ENCODE measurements around the gene TMEM132E.
"Not testable (repeated sequence)": the region's sequence is repeated elsewhere in the genome, so short reads cannot be mapped to it uniquely, and the experiment has no call there.

Gene TMEM132E

DNA sequence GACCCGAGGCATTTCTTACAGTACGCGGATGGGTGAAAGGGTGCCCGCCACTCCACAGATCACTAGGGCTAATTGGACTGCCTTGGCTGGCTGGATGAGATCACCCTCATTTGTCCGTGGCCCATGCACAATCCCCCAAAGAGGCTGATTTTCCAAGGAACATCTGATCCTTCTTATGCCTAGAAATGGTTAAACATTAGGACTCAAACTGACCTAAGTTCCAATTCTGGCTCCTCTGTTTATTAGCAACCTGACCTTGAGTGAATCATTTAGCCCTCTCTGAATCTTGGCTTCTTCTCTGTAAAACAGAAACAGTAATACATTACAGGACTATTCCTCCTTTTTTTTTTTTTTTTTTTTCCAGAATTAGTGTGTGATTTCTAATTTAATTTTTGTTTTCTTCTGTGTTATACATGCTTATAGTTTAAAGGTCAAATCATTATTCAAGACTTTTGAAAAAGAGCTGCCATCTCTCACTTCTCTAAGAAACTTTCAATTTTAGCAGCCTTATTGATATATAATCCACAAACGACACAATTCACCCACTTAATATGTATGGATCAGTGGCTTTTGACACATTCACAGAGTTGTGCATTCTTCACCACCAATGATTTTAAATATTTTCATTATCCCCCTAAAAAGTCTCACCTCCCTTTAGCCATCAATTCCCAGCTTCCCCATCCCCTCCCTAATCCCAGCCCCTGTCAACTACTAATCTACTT, 45.4 kb upstream of the TMEM132E start:
- TF ChIP-seq EZH2 (IDR thresholded peaks at IDR 0.05; ENCODE audit: borderline replicate concordance, low read length) = no peak
- TF ChIP-seq, protein P1, sequence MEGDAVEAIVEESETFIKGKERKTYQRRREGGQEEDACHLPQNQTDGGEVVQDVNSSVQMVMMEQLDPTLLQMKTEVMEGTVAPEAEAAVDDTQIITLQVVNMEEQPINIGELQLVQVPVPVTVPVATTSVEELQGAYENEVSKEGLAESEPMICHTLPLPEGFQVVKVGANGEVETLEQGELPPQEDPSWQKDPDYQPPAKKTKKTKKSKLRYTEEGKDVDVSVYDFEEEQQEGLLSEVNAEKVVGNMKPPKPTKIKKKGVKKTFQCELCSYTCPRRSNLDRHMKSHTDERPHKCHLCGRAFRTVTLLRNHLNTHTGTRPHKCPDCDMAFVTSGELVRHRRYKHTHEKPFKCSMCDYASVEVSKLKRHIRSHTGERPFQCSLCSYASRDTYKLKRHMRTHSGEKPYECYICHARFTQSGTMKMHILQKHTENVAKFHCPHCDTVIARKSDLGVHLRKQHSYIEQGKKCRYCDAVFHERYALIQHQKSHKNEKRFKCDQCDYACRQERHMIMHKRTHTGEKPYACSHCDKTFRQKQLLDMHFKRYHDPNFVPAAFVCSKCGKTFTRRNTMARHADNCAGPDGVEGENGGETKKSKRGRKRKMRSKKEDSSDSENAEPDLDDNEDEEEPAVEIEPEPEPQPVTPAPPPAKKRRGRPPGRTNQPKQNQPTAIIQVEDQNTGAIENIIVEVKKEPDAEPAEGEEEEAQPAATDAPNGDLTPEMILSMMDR (IDR thresholded peaks at IDR 0.05; ENCODE audit: low read length) = no peak
- Histone ChIP-seq H3K9ac (ENCODE audit: low read length) (no peak overlapping the region), H3K4me1 (ENCODE audit: insufficient read depth, low read length, severe bottlenecking) (no peaks in the 10 kb centered on the region), H3F3A (ENCODE audit: insufficient read depth, low read length) (no peaks in the 10 kb centered on the region), H3K4me3 (ENCODE audit: low read depth, low read length, poor library complexity, severe bottlenecking) (no peak overlapping the region), H3K36me3 (ENCODE audit: insufficient read depth, low read length) (no peaks in the 10 kb centered on the region), H2AFZ (ENCODE audit: low read length) (no peak overlapping the region), H3K9me2 (ENCODE audit: low read depth, low read length) (no peaks in the 10 kb centered on the region), H3K4me2 (ENCODE audit: low read length) (no peak overlapping the region), H3K27ac (ENCODE audit: low read depth, low read length, poor library complexity, severe bottlenecking) (no peak overlapping the region), H3K27me3 (ENCODE audit: insufficient read depth, low read length) (no peaks in the 10 kb centered on the region), H3K9me3 (ENCODE audit: low read length) (no peaks in the 10 kb centered on the region), H4K20me1 (ENCODE audit: insufficient read depth, low read length) (no peaks in the 10 kb centered on the region), H3K79me2 (ENCODE audit: insufficient read depth, low read length) (no peaks in the 10 kb centered on the region)

DNA sequence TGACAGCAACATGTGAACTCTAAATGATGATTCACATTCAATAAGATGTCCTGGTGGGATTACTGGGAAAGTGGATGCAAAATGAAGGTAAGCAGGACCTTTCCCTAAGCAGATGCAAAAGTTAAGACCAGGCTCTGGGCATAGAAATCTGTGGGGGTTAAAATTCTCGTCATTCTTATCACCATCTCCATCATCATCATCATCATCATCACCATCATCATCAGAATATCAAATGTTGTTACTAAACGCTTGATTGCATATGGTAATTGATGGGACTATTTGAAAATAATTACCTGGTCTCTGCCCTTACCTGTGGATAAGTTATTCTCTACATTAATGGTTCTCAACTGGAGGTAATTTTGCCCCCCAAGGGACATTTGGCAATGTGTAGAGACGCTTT, 41.9 kb upstream of the TMEM132E start:
- Histone ChIP-seq H3K79me2 (ENCODE audit: insufficient read depth, low read length) (no peaks in the 10 kb centered on the region), H2AFZ (ENCODE audit: low read length) (no peak overlapping the region), H3K4me1 (ENCODE audit: insufficient read depth, low read length, severe bottlenecking) (no peaks in the 10 kb centered on the region)

DNA sequence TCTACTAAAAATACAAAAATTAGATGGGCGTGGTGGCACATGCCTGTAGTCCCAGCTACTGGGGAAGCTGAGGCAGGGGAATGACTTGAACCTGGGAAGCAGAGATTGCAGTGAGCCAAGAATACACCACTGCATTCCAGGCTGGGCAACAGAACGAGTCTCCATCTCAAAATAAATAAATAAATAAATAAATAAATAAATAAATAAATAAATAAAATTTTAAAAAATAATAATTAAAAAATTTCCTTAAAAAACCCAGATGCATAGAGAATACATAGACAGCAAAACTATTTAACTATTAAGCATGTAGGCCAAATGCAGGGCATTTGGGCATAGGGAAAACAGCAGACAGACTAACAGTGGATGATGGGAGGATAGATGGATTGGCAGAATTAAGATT, 40.8 kb upstream of the TMEM132E start:
- not testable (repeated sequence) for H3K4me2 ChIP-seq (ENCODE audit: low read length); H2AFZ ChIP-seq (ENCODE audit: low read length); H3K36me3 ChIP-seq (ENCODE audit: insufficient read depth, low read length); H4K20me1 ChIP-seq (ENCODE audit: insufficient read depth, low read length); H3F3A ChIP-seq (ENCODE audit: insufficient read depth, low read length); H3K9me2 ChIP-seq (ENCODE audit: low read depth, low read length); H3K79me2 ChIP-seq (ENCODE audit: insufficient read depth, low read length); H3K27me3 ChIP-seq (ENCODE audit: insufficient read depth, low read length); H3K27ac ChIP-seq (ENCODE audit: low read depth, low read length, poor library complexity, severe bottlenecking); H3K4me3 ChIP-seq (ENCODE audit: low read depth, low read length, poor library complexity, severe bottlenecking); H3K4me1 ChIP-seq (ENCODE audit: insufficient read depth, low read length, severe bottlenecking); H3K9ac ChIP-seq (ENCODE audit: low read length); H3K9me3 ChIP-seq (ENCODE audit: low read length)

More for the DNA sequence above, 41.9 kb upstream of the TMEM132E start:
- Histone ChIP-seq H3K27ac (ENCODE audit: low read depth, low read length, poor library complexity, severe bottlenecking) (no peak overlapping the region), H3F3A (ENCODE audit: insufficient read depth, low read length) (no peaks in the 10 kb centered on the region), H3K9ac (ENCODE audit: low read length) (no peak overlapping the region), H3K9me2 (ENCODE audit: low read depth, low read length) (no peaks in the 10 kb centered on the region), H3K36me3 (ENCODE audit: insufficient read depth, low read length) (no peaks in the 10 kb centered on the region), H3K27me3 (ENCODE audit: insufficient read depth, low read length) (no peaks in the 10 kb centered on the region), H3K4me2 (ENCODE audit: low read length) (no peak overlapping the region), H4K20me1 (ENCODE audit: insufficient read depth, low read length) (no peaks in the 10 kb centered on the region), H3K9me3 (ENCODE audit: low read length) (no peaks in the 10 kb centered on the region), H3K4me3 (ENCODE audit: low read depth, low read length, poor library complexity, severe bottlenecking) (no peak overlapping the region)
- TF ChIP-seq, protein P1 (IDR thresholded peaks at IDR 0.05; ENCODE audit: low read length) = no peak
- no peak for TF ChIP-seq EZH2 (IDR thresholded peaks at IDR 0.05; ENCODE audit: borderline replicate concordance, low read length)

DNA sequence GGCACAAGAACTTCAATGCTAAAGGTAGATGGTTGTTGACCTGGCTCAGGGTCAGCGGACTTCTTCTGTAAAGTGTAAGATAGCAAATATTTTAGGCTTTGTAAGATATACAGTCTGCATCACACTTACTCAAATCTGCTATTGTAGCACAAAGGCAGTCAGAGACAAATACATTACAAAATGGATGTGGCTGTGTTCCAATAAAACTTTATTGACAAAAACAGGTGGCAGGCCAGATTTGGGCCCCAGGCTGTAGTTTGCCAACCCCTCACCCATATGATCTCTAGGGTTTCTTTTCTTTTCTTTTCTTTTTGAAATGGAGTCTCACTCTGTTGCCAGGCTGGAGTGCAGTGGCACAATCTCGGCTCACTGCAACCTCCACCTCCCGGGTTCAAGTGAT, 39.5 kb upstream of the TMEM132E start:
- no peak for TF ChIP-seq EZH2 (IDR thresholded peaks at IDR 0.05; ENCODE audit: borderline replicate concordance, low read length)
- TF ChIP-seq, protein P1 (IDR thresholded peaks at IDR 0.05; ENCODE audit: low read length) = no peak
- no peaks in the 10 kb centered on the region for H4K20me1 ChIP-seq (ENCODE audit: insufficient read depth, low read length)
- H3K27ac ChIP-seq (ENCODE audit: low read depth, low read length, poor library complexity, severe bottlenecking) = no peak overlapping the region
- no peak overlapping the region for H3K9ac ChIP-seq (ENCODE audit: low read length)
- H3K9me3 ChIP-seq (ENCODE audit: low read length) = no peaks in the 10 kb centered on the region
- no peak overlapping the region for H3K4me3 ChIP-seq (ENCODE audit: low read depth, low read length, poor library complexity, severe bottlenecking)
- no peaks in the 10 kb centered on the region for H3K9me2 ChIP-seq (ENCODE audit: low read depth, low read length)
- H3K4me2 ChIP-seq (ENCODE audit: low read length) = no peak overlapping the region
- no peaks in the 10 kb centered on the region for H3K4me1 ChIP-seq (ENCODE audit: insufficient read depth, low read length, severe bottlenecking)
- no peaks in the 10 kb centered on the region for H3K79me2 ChIP-seq (ENCODE audit: insufficient read depth, low read length)
- no peak overlapping the region for H2AFZ ChIP-seq (ENCODE audit: low read length)
- no peaks in the 10 kb centered on the region for H3F3A ChIP-seq (ENCODE audit: insufficient read depth, low read length)
- no peaks in the 10 kb centered on the region for H3K36me3 ChIP-seq (ENCODE audit: insufficient read depth, low read length)
- H3K27me3 ChIP-seq (ENCODE audit: insufficient read depth, low read length) = no peaks in the 10 kb centered on the region
